Left renal cortex interstitium (tissue), 4 donors: ENCODE results near the gene CUX1. TPM values are rescaled to one million over a fixed set of nuclear protein-coding genes. Genes with fewer than 3 reads are reported as not detected.
"Not testable (repeated sequence)": the region's sequence is repeated elsewhere in the genome, so short reads cannot be mapped to it uniquely, and the experiment has no call there.

Source experiments
- DNase-seq, 4 donors: peaks; one replicate each; pipeline ENCODE4 v3.0.0-alpha.2; 2013; ENCODE audit warnings: low read depth in 4 of 4, low spot score in 2 of 4, missing footprints in 1 of 4
- polyA plus RNA-seq, 4 donors: library from polyadenylated mRNA; unstranded; fragments of 120-200 nt; gene quantifications; one replicate each; pipeline ENCODE4 v1.2.1, GENCODE V29; 2013; ENCODE audit not compliant: insufficient read length in 4 of 4

Gene CUX1
- polyA plus RNA-seq, 4 donors = 79.2 to 99.7 (median 90.6) TPM

- no peak for DNase-seq
Observed at GRCh38 chr7:101972627-101973026, 155.2 kb downstream of the CUX1 start.

GRCh38 chr7:101973130-101973529 is 155.7 kb downstream of the CUX1 start:
- DNase-seq = no peak

GRCh38 chr7:101974393-101974792 is 157.0 kb downstream of the CUX1 start:
- no peak for DNase-seq

GRCh38 chr7:101975046-101975445 is 157.6 kb downstream of the CUX1 start:
- no peak for DNase-seq

GRCh38 chr7:101976411-101976810 is 159.0 kb downstream of the CUX1 start:
- DNase-seq = no peak

GRCh38 chr7:101977249-101977648 is 159.8 kb downstream of the CUX1 start:
- no peak for DNase-seq

- no peak for DNase-seq
Observed at GRCh38 chr7:101978683-101979082, 161.3 kb downstream of the CUX1 start.

- DNase-seq = no peak
Observed at GRCh38 chr7:101983147-101983811, 165.9 kb downstream of the CUX1 start.

GRCh38 chr7:101984133-101984879 is 166.9 kb downstream of the CUX1 start:
- no peak for DNase-seq

GRCh38 chr7:101985057-101985902 is 167.9 kb downstream of the CUX1 start:
- no peak for DNase-seq

- DNase-seq = no peak
Observed at GRCh38 chr7:101985903-101986734, 168.7 kb downstream of the CUX1 start.

- DNase-seq = no peak
Observed at GRCh38 chr7:101987494-101987893, 170.1 kb downstream of the CUX1 start.

- not testable (repeated sequence) for DNase-seq
Observed at GRCh38 chr7:101988060-101988459, 170.6 kb downstream of the CUX1 start.

- DNase-seq = no peak
Observed at GRCh38 chr7:101988513-101988912, 171.1 kb downstream of the CUX1 start.

- DNase-seq = no peak
Observed at GRCh38 chr7:101989101-101989500, 171.7 kb downstream of the CUX1 start.

- no peak for DNase-seq
Observed at GRCh38 chr7:101990811-101991418, 173.5 kb downstream of the CUX1 start.

GRCh38 chr7:101991860-101992259 is 174.4 kb downstream of the CUX1 start:
- no peak for DNase-seq

- DNase-seq = no peak
Observed at GRCh38 chr7:101993311-101993710, 175.9 kb downstream of the CUX1 start.

GRCh38 chr7:101995121-101995520 is 177.7 kb downstream of the CUX1 start:
- DNase-seq = no peak

- no peak for DNase-seq
Observed at GRCh38 chr7:101996131-101996691, 178.8 kb downstream of the CUX1 start.
